ENCODE data around the gene CSRP1. TPM values are rescaled to one million over a fixed set of nuclear protein-coding genes. Genes with fewer than 3 reads are reported as not detected.
"Not testable (repeated sequence)": the region's sequence is repeated elsewhere in the genome, so short reads cannot be mapped to it uniquely, and the experiment has no call there.

CSRP1 gene
- total and polyA plus RNA-seq, 2 experiments from 2014 or later: 5.8 to 29.9 TPM

DNA sequence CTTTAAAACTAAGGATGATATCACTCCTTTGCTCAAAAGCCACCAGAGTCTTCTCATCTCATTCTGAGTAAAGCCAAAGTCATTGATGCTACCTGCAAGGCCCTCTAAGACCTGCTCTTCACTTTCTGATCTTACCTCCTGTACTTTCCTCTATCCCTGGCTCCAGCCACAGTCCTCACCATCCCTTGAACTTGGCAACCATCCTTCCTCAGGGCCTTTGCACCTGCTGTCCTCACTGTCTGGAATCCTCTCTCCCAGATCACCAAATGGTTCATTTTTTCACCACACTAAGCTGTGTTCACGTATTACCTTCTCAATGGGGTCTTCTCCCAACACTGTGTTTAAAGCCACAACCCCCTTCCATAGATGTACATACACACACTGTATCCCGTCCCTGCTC lies 33.6 kb downstream of the CSRP1 start (continued):
- TF ChIP-seq, protein P1, sequence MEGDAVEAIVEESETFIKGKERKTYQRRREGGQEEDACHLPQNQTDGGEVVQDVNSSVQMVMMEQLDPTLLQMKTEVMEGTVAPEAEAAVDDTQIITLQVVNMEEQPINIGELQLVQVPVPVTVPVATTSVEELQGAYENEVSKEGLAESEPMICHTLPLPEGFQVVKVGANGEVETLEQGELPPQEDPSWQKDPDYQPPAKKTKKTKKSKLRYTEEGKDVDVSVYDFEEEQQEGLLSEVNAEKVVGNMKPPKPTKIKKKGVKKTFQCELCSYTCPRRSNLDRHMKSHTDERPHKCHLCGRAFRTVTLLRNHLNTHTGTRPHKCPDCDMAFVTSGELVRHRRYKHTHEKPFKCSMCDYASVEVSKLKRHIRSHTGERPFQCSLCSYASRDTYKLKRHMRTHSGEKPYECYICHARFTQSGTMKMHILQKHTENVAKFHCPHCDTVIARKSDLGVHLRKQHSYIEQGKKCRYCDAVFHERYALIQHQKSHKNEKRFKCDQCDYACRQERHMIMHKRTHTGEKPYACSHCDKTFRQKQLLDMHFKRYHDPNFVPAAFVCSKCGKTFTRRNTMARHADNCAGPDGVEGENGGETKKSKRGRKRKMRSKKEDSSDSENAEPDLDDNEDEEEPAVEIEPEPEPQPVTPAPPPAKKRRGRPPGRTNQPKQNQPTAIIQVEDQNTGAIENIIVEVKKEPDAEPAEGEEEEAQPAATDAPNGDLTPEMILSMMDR (conservative IDR thresholded peaks at IDR 0.05; ENCODE audit: low read depth in 2 of 2): no peak
- TF ChIP-seq ZNF114 (CRISPR knock-in tag; IDR thresholded peaks at IDR 0.05) (no peak), ZNF331 (CRISPR knock-in tag; IDR thresholded peaks at IDR 0.05; ENCODE audit: low read depth) (no peak)
- TF ChIP-seq, protein P2, sequence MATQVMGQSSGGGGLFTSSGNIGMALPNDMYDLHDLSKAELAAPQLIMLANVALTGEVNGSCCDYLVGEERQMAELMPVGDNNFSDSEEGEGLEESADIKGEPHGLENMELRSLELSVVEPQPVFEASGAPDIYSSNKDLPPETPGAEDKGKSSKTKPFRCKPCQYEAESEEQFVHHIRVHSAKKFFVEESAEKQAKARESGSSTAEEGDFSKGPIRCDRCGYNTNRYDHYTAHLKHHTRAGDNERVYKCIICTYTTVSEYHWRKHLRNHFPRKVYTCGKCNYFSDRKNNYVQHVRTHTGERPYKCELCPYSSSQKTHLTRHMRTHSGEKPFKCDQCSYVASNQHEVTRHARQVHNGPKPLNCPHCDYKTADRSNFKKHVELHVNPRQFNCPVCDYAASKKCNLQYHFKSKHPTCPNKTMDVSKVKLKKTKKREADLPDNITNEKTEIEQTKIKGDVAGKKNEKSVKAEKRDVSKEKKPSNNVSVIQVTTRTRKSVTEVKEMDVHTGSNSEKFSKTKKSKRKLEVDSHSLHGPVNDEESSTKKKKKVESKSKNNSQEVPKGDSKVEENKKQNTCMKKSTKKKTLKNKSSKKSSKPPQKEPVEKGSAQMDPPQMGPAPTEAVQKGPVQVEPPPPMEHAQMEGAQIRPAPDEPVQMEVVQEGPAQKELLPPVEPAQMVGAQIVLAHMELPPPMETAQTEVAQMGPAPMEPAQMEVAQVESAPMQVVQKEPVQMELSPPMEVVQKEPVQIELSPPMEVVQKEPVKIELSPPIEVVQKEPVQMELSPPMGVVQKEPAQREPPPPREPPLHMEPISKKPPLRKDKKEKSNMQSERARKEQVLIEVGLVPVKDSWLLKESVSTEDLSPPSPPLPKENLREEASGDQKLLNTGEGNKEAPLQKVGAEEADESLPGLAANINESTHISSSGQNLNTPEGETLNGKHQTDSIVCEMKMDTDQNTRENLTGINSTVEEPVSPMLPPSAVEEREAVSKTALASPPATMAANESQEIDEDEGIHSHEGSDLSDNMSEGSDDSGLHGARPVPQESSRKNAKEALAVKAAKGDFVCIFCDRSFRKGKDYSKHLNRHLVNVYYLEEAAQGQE (IDR thresholded peaks at IDR 0.05; ENCODE audit: unreplicated experiment): no peak

DNA sequence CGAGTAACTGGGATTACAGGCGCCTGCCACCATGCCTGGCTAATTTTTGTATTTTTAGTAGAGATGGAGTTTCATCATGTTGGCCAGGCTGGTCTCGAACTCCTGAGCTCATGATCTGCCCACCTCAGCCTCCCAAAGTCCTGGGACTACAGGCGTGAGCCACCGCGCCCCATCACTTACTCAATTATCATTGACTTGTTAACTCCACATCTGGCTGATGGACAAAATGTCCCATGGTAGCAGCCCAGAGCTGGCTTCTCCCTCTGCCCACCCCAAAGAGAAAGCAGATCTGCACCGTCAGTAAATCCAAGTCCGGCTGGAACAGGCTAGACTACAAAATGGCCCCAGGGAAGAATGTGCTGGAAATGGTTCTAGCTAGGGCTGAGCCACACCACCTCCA lies 34.6 kb downstream of the CSRP1 start:
- DNase-seq (ENCODE audit: low spot score); H3K9me2 ChIP-seq (ENCODE audit: insufficient read depth); H3K27ac Mint-ChIP-seq; H2AFZ ChIP-seq; H3K9me3 Mint-ChIP-seq; H3K36me3 Mint-ChIP-seq (ENCODE audit: low read depth); H3K36me3 ChIP-seq (ENCODE audit: insufficient read depth); H3K4me1 ChIP-seq (ENCODE audit: insufficient read depth); H3K4me2 ChIP-seq; H3F3A ChIP-seq (replicated peaks; ENCODE audit: low read depth); H3K27ac ChIP-seq (ENCODE audit: low read depth); H3K4me3 Mint-ChIP-seq; ATAC-seq; H4K20me1 ChIP-seq (replicated peaks; ENCODE audit: insufficient read depth); H3K4me3 ChIP-seq: not testable (repeated sequence)
- peaks cover 45% of the 10 kb centered on the region for H3K27me3 Mint-ChIP-seq (ENCODE audit: insufficient read depth, low read depth, poor library complexity)
- Histone ChIP-seq H3K79me2 (replicated peaks; ENCODE audit: insufficient read depth) (peaks cover 12% of the 10 kb centered on the region), H3K27me3 (ENCODE audit: insufficient read depth) (peaks cover 43% of the 10 kb centered on the region)
- peaks cover 21% of the 10 kb centered on the region for H3K4me1 Mint-ChIP-seq

DNA sequence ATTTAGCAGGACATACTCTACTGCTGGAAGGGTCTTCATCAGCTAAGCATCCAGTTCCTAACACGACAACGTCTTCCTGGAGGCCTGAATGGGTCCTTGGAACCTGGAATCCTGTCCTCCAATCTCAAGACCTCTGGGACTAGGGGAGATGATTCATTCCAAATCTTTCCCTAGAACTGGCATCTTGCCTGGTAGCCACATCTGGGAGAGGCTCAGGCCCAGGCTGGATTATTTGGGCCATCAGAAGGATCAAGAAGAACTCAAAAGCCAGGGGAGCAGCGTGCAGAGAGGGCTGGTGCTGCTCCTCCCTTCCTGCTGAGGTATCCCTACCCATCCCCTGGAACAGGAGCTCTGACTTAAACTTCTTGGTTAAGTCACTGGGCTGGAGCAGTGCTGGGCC lies 35.2 kb downstream of the CSRP1 start:
- peaks cover 6% of the 10 kb centered on the region for H3K4me1 ChIP-seq (ENCODE audit: insufficient read depth)
- no peak for ATAC-seq
- peaks cover 7% of the 10 kb centered on the region; the same call in 2 of the 3 replicates for H3K36me3 Mint-ChIP-seq (ENCODE audit: low read depth)
- H3K9me2 ChIP-seq (ENCODE audit: insufficient read depth): 0 out of 2 replicates have a peak, but pooled peaks cover 6% of the 10 kb centered on the region
- H3K9me3 Mint-ChIP-seq: no peaks in the 10 kb centered on the region
- no peak overlapping the region for H3K4me3 ChIP-seq
- H3K36me3 ChIP-seq (ENCODE audit: insufficient read depth): no peaks in the 10 kb centered on the region
- peaks cover 45% of the 10 kb centered on the region for H3K27me3 Mint-ChIP-seq (ENCODE audit: insufficient read depth, low read depth, poor library complexity)
- H3K4me1 Mint-ChIP-seq: peaks cover 18% of the 10 kb centered on the region
- no peak overlapping the region for H3K27ac ChIP-seq (ENCODE audit: low read depth)
- no peak overlapping the region for H3K27ac Mint-ChIP-seq
- H4K20me1 ChIP-seq (replicated peaks; ENCODE audit: insufficient read depth): no peaks in the 10 kb centered on the region; the same call in 1 of the 2 replicates
- H3K4me3 Mint-ChIP-seq: no peak overlapping the region
- H3K79me2 ChIP-seq (replicated peaks; ENCODE audit: insufficient read depth): peaks cover 18% of the 10 kb centered on the region
- 0 out of 2 replicates have a peak, but pooled peaks cover 4% of the 10 kb centered on the region for H3F3A ChIP-seq (replicated peaks; ENCODE audit: low read depth)
- H3K4me2 ChIP-seq: no peak overlapping the region
- DNase-seq (ENCODE audit: low spot score): no peak
- peaks cover 43% of the 10 kb centered on the region for H3K27me3 ChIP-seq (ENCODE audit: insufficient read depth)
- no peak overlapping the region for H2AFZ ChIP-seq
- TF ChIP-seq, protein P2 (IDR thresholded peaks at IDR 0.05; ENCODE audit: unreplicated experiment): no peak
- TF ChIP-seq ZNF331 (CRISPR knock-in tag; IDR thresholded peaks at IDR 0.05; ENCODE audit: low read depth) (no peak), JUNB (IDR thresholded peaks at IDR 0.05; ENCODE audit: unreplicated experiment) (no peak), ZNF114 (CRISPR knock-in tag; IDR thresholded peaks at IDR 0.05) (no peak), EZH2phosphoT487 (IDR thresholded peaks at IDR 0.05; ENCODE audit: unreplicated experiment) (no peak), NANOG (IDR thresholded peaks at IDR 0.05; ENCODE audit: borderline replicate concordance) (no peak), EZH2 (IDR thresholded peaks at IDR 0.05; ENCODE audit: low read depth, unreplicated experiment) (no peak)
- TF ChIP-seq, protein P1 (conservative IDR thresholded peaks at IDR 0.05; ENCODE audit: low read depth in 2 of 2): no peak
